NB4 (cell line): ENCODE data around the gene CRISP2.

Experiments used
- CTCF ChIP-seq: IDR thresholded peaks from one replicate; pipeline ENCODE4 v1.5.1; 2012; ENCODE audit warnings: low read depth, low read length
- MAX ChIP-seq: IDR thresholded peaks from 2 replicates; pipeline ENCODE4 v1.6.1; 2011; ENCODE audit warnings: low read depth, low read length
- MYC ChIP-seq: IDR thresholded peaks from 2 replicates; pipeline ENCODE4 v1.6.1; 2011; ENCODE audit warnings: low read depth, low read length
- POLR2A ChIP-seq: IDR thresholded peaks from 2 replicates; pipeline ENCODE4 v1.6.1; 2011; ENCODE audit warnings: mild to moderate bottlenecking; ENCODE audit not compliant: insufficient read length; ENCODE audit errors: extremely low read depth

- no peak for TF ChIP-seq POLR2A
- no peak for TF ChIP-seq CTCF
- TF ChIP-seq MAX: no peak
- TF ChIP-seq MYC: no peak
These were observed 59.9 kb downstream of the CRISP2 start for GRCh38 chr6:49653438-49653837.
